GM12875 (cell line): ENCODE results near the gene GRID1.

ENCODE experiments used
- H3K4me3 ChIP-seq: one replicate; pipeline ENCODE4 v1.5.1; 2011; ENCODE audit warnings: low read depth, low read length, control low read depth
- TF ChIP-seq, protein P1 (sequence below): IDR thresholded peaks from 2 replicates; pipeline ENCODE4 v1.5.1; 2011; ENCODE audit warnings: low read depth, mild to moderate bottlenecking, control low read depth, inconsistent platforms, low read length, moderate library complexity, borderline replicate concordance; ENCODE audit not compliant: insufficient read depth

Gene GRID1

DNA sequence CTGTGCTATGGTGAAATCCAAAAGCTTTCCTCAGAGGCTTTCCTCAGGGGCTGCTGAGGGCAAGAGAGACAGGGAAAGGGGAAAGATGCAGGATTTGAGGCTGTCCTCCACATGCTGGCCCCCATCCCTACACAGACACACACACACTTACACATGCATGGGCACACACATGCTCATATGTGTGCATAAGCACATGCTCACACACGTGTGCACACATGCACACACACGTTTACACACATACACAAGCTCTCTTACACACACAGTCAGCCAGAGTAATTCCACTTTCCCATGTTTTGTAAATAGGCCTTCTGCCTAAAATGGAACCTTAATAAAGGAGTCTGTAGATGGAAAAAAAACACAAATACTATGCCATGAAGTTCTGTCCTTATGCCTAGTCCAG is 312.9 kb downstream of the GRID1 start:
- TF ChIP-seq, protein P1, sequence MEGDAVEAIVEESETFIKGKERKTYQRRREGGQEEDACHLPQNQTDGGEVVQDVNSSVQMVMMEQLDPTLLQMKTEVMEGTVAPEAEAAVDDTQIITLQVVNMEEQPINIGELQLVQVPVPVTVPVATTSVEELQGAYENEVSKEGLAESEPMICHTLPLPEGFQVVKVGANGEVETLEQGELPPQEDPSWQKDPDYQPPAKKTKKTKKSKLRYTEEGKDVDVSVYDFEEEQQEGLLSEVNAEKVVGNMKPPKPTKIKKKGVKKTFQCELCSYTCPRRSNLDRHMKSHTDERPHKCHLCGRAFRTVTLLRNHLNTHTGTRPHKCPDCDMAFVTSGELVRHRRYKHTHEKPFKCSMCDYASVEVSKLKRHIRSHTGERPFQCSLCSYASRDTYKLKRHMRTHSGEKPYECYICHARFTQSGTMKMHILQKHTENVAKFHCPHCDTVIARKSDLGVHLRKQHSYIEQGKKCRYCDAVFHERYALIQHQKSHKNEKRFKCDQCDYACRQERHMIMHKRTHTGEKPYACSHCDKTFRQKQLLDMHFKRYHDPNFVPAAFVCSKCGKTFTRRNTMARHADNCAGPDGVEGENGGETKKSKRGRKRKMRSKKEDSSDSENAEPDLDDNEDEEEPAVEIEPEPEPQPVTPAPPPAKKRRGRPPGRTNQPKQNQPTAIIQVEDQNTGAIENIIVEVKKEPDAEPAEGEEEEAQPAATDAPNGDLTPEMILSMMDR: no peak
- H3K4me3 ChIP-seq: no peak overlapping the region

DNA sequence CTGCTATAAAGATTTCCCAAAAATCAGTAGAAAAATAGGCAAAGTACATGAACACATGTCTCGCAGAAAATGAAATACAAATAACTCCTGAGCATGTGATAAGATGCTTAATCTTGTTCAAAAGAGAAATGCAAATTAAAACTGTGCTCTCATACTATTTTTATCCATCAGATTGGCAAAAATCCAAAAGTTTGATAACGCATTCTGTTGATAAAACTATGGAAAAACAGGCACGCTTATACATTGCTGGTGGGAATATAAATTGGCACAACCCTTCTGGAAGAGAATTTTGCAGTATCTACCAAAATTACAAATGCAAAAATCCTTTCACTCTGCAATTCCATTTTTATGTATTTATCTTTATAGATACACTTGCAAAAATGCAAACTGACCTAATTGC is 315.0 kb downstream of the GRID1 start:
- H3K4me3 ChIP-seq: no peak overlapping the region
- TF ChIP-seq, protein P1: no peak

DNA sequence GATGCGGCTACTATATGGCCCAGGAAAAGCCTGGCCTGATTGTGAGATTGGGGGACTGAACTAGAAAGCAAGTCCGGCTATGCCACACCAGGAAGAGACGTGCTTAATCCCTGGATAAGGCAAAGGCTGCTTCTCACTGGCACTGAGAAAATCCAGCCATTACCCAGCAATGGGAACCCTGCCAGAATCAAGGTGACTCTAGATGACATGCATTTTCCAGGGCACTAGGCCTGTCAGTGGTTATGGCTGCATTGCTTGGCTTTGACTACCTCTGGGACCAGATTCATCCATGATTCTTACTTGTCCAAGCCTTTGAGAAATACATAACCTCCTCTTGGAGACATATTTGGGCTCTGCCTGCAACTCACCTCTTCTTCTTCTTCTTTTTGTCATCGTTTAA is 317.2 kb downstream of the GRID1 start:
- TF ChIP-seq, protein P1: no peak
- no peak overlapping the region for H3K4me3 ChIP-seq

DNA sequence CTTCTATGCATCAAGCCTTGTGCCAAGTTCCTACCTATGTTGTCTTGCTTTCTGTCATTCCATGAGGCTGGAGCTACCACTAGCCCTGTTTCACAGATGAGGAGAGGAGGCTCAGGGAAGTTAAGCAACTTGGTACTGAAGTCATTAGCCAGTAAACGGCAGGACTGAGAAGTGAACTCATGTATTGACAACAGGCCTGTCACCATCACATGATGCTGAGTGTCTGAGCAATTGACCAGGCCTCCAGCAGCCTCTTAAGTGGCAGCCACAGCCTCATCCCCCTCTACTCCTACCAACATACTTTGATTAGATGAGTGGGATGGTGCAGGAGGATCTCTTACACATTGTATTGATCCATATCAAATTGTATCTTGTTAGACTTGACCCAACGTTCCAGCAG is 317.6 kb downstream of the GRID1 start:
- TF ChIP-seq, protein P1: no peak

DNA sequence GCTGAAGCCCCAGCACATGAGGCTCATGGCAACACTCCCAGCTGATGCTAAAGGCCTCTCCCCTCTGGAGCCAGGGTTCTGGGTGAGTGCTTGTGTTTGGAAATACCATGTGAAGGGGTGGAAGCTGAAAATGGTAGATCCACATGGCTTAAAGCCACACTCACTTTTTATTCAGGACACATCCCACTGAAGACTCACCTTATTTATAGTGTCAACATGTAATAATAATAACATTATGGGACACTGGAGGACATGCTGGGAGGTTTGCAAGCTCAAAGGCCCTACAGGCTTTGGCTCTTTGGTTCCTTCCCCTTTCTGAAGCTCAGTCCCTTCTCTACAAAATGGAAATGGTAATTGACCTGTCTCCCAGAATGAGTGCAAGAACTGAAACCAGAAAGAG is 318.0 kb downstream of the GRID1 start:
- H3K4me3 ChIP-seq: no peak overlapping the region
- TF ChIP-seq, protein P1: no peak

More for the DNA sequence above, 317.6 kb downstream of the GRID1 start:
- H3K4me3 ChIP-seq: no peak overlapping the region

DNA sequence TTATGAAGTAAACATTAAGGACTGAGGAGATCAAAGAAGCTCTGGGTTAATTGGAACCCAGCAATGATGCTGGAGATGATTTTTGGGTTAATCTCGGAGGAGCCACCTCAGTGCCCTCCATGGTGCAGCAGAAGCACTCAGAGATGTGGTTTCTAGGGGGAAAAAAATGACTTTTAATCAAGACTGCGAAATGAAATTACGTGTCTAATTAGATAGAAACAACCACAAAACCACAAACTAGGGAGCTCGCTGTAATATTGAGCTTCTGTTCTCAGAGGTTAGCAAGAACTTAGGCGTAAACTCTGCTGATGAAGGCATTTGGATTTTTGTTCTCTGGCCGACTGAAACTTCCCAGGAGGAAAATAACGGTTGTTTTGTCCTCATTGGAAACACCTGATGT is 319.0 kb downstream of the GRID1 start:
- no peak overlapping the region for H3K4me3 ChIP-seq
- TF ChIP-seq, protein P1: no peak

DNA sequence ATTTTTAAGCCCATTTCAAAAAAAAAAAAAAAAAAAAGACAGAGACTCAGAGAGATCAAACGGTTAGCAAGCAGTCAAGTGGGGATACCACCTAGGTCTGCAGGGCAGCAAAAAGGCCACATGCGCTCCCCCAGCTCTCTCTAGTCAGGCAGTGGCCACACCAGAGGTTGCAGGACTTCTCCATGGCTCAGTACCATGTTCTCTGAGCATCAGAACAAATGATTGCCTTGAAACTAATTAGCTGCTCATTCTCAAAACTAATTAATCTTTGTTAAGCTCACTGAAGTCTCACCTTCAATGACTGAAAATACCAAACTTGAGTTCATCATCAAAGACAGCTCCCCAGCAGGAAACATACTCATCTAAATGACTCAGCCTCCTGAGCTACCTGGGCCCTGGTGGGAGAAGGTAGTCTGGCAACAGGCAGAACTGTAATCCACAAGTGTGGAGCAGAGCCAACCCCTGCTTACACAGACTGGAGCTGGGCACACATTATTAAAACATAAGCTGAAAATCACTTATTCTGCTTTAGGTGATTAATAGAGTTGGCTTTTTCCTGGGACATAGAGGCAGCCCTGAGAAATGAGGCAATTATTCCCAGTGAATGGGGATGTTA is 319.6 kb downstream of the GRID1 start:
- no peak overlapping the region for H3K4me3 ChIP-seq
- TF ChIP-seq, protein P1: no peak
